ENCODE data around the gene ZKSCAN2.

Gene ZKSCAN2

GRCh38 chr16:25257470-25257955, at the start of gene ZKSCAN2:
Gene ZKSCAN2 (minus strand): TSS chr16:25257845. CDS start chr16:25257127, 718 bp downstream.
- peak; percentile 62 for DNase-seq (ENCODE audit: low read depth)

GRCh38 chr16:25299792-25300590, 42.3 kb upstream of the ZKSCAN2 start:
- DNase-seq (ENCODE audit: low read depth) = no peak

- no peak for DNase-seq (ENCODE audit: low read depth)
Measured at GRCh38 chr16:25298165-25298872, 40.7 kb upstream of the ZKSCAN2 start.

- DNase-seq (ENCODE audit: low read depth) = no peak
Measured at GRCh38 chr16:25297151-25297787, 39.6 kb upstream of the ZKSCAN2 start.

GRCh38 chr16:25291580-25291979, 33.9 kb upstream of the ZKSCAN2 start:
- DNase-seq (ENCODE audit: low read depth) = no peak

- DNase-seq (ENCODE audit: low read depth) = no peak
Measured at GRCh38 chr16:25289466-25289865, 31.8 kb upstream of the ZKSCAN2 start.

GRCh38 chr16:25279491-25279890, 21.8 kb upstream of the ZKSCAN2 start:
- DNase-seq (ENCODE audit: low read depth) = no peak

- no peak for DNase-seq (ENCODE audit: low read depth)
Measured at GRCh38 chr16:25271421-25271820, 13.8 kb upstream of the ZKSCAN2 start.

GRCh38 chr16:25270577-25270976, 12.9 kb upstream of the ZKSCAN2 start:
- DNase-seq (ENCODE audit: low read depth) = no peak

GRCh38 chr16:25269879-25270278, 12.2 kb upstream of the ZKSCAN2 start:
- DNase-seq (ENCODE audit: low read depth) = no peak

GRCh38 chr16:25265968-25266367, 8.3 kb upstream of the ZKSCAN2 start:
- no peak for DNase-seq (ENCODE audit: low read depth)

- no peak for DNase-seq (ENCODE audit: low read depth)
Measured at GRCh38 chr16:25264597-25264996, 7.0 kb upstream of the ZKSCAN2 start.

- DNase-seq (ENCODE audit: low read depth) = no peak
Measured at GRCh38 chr16:25260416-25260815, 2.8 kb upstream of the ZKSCAN2 start.

GRCh38 chr16:25258861-25259179, 1.2 kb upstream of the ZKSCAN2 start:
- DNase-seq (ENCODE audit: low read depth) = no peak

GRCh38 chr16:25257956-25258860, 563 bp upstream of the ZKSCAN2 start:
- DNase-seq (ENCODE audit: low read depth) = peak; percentile 51

- DNase-seq (ENCODE audit: low read depth) = no peak
Measured at GRCh38 chr16:25256695-25257469, 763 bp downstream of the ZKSCAN2 start.

GRCh38 chr16:25253322-25253721, 4.3 kb downstream of the ZKSCAN2 start:
- DNase-seq (ENCODE audit: low read depth) = no peak

GRCh38 chr16:25250467-25250866, 7.2 kb downstream of the ZKSCAN2 start:
- DNase-seq (ENCODE audit: low read depth) = no peak

- DNase-seq (ENCODE audit: low read depth) = no peak
Measured at GRCh38 chr16:25235991-25236390, 21.7 kb downstream of the ZKSCAN2 start.

- no peak for DNase-seq (ENCODE audit: low read depth)
Measured at GRCh38 chr16:25228372-25228771, 29.3 kb downstream of the ZKSCAN2 start.

GRCh38 chr16:25224731-25225319, 32.8 kb downstream of the ZKSCAN2 start:
- no peak for DNase-seq (ENCODE audit: low read depth)

Measured in stimulated activated CD8-positive, alpha-beta memory T cell treated with anti-CD3 and anti-CD28 coated beads, Interleukin-12 subunit alpha, Interleukin-12 subunit beta, amount 100 ng/mL, for 1 hour (primary cell).